Neural cell (in vitro differentiated cells): ENCODE results near the gene IGSF10.

Experiments
- EZH2 ChIP-seq: fragments of 200-600, 300-800 bp; shearing (Covaris generic), sonication (generic); IDR thresholded peaks from 2 replicates; pipeline ENCODE4 v1.6.1; 2014; ENCODE audit warnings: antibody characterized with exemption, low read length, borderline replicate concordance, mild to moderate bottlenecking; ENCODE audit not compliant: insufficient read depth, poor library complexity, severe bottlenecking
- MXI1 ChIP-seq: fragments of 450-650 bp; conservative IDR thresholded peaks from 2 replicates; pipeline ENCODE4 v1.6.1; 2014; ENCODE audit warnings: antibody characterized with exemption, mild to moderate bottlenecking; ENCODE audit not compliant: poor library complexity, severe bottlenecking
- POLR2AphosphoS5 ChIP-seq: IDR thresholded peaks from 2 replicates; pipeline ENCODE4 v1.6.1; 2012
- TF ChIP-seq, protein P1 (sequence below): fragments of 450-650 bp; IDR thresholded peaks from 2 replicates; pipeline ENCODE4 v1.5.1; 2014; ENCODE audit warnings: antibody characterized with exemption, mild to moderate bottlenecking, moderate library complexity; ENCODE audit not compliant: poor library complexity, severe bottlenecking
- TF ChIP-seq, protein P2 (sequence below): IDR thresholded peaks from 2 replicates; pipeline ENCODE4 v1.6.1; 2012; ENCODE audit warnings: borderline replicate concordance

DNA sequence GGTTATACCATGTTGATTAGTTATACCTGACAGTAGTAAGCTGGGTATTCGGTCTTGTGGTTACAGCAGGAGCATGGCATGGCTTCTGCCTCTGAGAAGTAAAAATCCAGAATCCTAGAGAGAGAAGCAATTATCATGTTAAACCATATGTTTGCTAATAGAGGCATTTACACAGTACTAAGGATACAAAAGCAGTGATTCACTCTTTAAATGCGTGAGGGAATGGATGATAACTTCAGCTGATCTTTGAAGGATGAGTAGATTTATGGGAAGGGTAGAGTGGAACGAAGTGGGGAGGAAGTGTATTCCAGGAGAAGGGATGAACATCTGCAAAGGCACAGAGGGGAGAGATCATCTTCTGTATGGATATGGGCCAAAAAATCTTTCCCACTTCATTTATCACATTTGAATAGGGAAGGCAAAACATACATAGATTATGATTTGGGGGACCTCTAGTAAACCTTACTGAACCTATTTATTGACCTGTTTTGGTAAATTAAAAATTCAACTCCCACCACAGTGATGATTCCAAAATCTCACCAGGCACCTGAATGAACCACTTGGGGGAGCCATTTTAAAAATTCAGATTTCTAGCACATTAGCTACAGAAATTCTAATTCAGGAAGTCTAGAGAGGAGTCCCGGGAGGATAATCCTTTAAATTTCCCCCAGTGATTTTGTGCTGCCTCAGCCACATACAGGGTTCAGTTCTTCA, 35.1 kb downstream of the IGSF10 start:
- TF ChIP-seq, protein P1, sequence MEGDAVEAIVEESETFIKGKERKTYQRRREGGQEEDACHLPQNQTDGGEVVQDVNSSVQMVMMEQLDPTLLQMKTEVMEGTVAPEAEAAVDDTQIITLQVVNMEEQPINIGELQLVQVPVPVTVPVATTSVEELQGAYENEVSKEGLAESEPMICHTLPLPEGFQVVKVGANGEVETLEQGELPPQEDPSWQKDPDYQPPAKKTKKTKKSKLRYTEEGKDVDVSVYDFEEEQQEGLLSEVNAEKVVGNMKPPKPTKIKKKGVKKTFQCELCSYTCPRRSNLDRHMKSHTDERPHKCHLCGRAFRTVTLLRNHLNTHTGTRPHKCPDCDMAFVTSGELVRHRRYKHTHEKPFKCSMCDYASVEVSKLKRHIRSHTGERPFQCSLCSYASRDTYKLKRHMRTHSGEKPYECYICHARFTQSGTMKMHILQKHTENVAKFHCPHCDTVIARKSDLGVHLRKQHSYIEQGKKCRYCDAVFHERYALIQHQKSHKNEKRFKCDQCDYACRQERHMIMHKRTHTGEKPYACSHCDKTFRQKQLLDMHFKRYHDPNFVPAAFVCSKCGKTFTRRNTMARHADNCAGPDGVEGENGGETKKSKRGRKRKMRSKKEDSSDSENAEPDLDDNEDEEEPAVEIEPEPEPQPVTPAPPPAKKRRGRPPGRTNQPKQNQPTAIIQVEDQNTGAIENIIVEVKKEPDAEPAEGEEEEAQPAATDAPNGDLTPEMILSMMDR = no peak
- TF ChIP-seq, protein P2, sequence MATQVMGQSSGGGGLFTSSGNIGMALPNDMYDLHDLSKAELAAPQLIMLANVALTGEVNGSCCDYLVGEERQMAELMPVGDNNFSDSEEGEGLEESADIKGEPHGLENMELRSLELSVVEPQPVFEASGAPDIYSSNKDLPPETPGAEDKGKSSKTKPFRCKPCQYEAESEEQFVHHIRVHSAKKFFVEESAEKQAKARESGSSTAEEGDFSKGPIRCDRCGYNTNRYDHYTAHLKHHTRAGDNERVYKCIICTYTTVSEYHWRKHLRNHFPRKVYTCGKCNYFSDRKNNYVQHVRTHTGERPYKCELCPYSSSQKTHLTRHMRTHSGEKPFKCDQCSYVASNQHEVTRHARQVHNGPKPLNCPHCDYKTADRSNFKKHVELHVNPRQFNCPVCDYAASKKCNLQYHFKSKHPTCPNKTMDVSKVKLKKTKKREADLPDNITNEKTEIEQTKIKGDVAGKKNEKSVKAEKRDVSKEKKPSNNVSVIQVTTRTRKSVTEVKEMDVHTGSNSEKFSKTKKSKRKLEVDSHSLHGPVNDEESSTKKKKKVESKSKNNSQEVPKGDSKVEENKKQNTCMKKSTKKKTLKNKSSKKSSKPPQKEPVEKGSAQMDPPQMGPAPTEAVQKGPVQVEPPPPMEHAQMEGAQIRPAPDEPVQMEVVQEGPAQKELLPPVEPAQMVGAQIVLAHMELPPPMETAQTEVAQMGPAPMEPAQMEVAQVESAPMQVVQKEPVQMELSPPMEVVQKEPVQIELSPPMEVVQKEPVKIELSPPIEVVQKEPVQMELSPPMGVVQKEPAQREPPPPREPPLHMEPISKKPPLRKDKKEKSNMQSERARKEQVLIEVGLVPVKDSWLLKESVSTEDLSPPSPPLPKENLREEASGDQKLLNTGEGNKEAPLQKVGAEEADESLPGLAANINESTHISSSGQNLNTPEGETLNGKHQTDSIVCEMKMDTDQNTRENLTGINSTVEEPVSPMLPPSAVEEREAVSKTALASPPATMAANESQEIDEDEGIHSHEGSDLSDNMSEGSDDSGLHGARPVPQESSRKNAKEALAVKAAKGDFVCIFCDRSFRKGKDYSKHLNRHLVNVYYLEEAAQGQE = no peak
- TF ChIP-seq POLR2AphosphoS5 (no peak), EZH2 (no peak), MXI1 (no peak)
